Measurements from ENCODE around the gene CTAG1B.

- TF ChIP-seq CTCF (IDR thresholded peaks at IDR 0.05; ENCODE audit: insufficient read depth, low read depth, low read length) (no peak), EZH2 (IDR thresholded peaks at IDR 0.05; ENCODE audit: insufficient read depth, low read length) (no peak)
Observed at GRCh38 chrX:154598656-154599055, 20.4 kb downstream of the CTAG1B start.

Data from astrocyte (in vitro differentiated cells and primary cell).